H1 (cell line): ENCODE results near the gene FAM163A. TPM values are rescaled to one million over a fixed set of nuclear protein-coding genes. Genes with fewer than 3 reads are reported as not detected.

Experiments
- JUND ChIP-seq: IDR thresholded peaks from 2 replicates; pipeline ENCODE4 v1.6.1; 2011; ENCODE audit warnings: mild to moderate bottlenecking, improper control_type of control experiment, low read length
- KDM1A ChIP-seq: fragments of 200-600, 300-600 bp; sonication (generic); IDR thresholded peaks from 2 replicates; pipeline ENCODE4 v1.7.1; 2016; ENCODE audit warnings: mild to moderate bottlenecking, low read length, borderline replicate concordance
- KDM4A ChIP-seq: IDR thresholded peaks from one replicate; pipeline ENCODE4 v1.7.1; 2012; ENCODE audit warnings: low read depth, mild to moderate bottlenecking, moderate library complexity, low read length, inconsistent platforms; ENCODE audit not compliant: severe bottlenecking
- KDM5A ChIP-seq: fragments of 200-600 bp; IDR thresholded peaks from 2 replicates; pipeline ENCODE4 v1.7.1; 2012; ENCODE audit warnings: mild to moderate bottlenecking, low read length, inconsistent platforms, mixed read lengths
- TAF7 ChIP-seq: optimal IDR thresholded peaks from 2 replicates; pipeline ENCODE3; 2011; ENCODE audit warnings: low read depth, mild to moderate bottlenecking, inconsistent platforms, low read length, moderate library complexity, borderline replicate concordance
- polyA plus RNA-seq, 7 experiments: library from polyadenylated mRNA; depleted of rRNA in 3 of 7; stranded (reverse) in 5 of 7; unstranded in 2 of 7; fragments of >200 nt in 5 of 7; fragments of 200-250 nt in 2 of 7; gene quantifications; 1 replicate in 5 of 7; 2 replicates in 1 of 7; 4 replicates in 1 of 7; pipeline versions ENCODE4 v1.2.1 to v1.2.3, GENCODE V29; 2011 to 2013; ENCODE audit warnings: missing spikeins in 2 of 7, mixed read lengths in 2 of 7
- total RNA-seq: library from RNA; stranded (reverse); fragmentation: NEBNext Ultra II Directional; extraction: Animal tissue kit (Norgen Biotek cat#: 25700); gene quantifications from 2 replicates; pipeline ENCODE4 v1.2.1, GENCODE V29; 2021

FAM163A gene
- total and polyA plus RNA-seq, 2 of the 8 experiments (the other 6 are each of a cell fraction or from before 2014, with no cell fraction given): 0.13 to 0.18 TPM

GRCh38 chr1:179805291-179806195 lies 62.5 kb downstream of the FAM163A start (continued):
- TF ChIP-seq KDM5A (no peak), KDM4A (no peak), KDM1A (no peak), JUND (no peak), TAF7 (no peak)
